Dermis lymphatic vessel endothelial cell (primary cell): ENCODE data around the gene APOL6. TPM values are rescaled to one million over a fixed set of nuclear protein-coding genes. Genes with fewer than 3 reads are reported as not detected.

Experiments
- total RNA-seq: library from RNA; depleted of rRNA; stranded (reverse); fragments of >200 nt; gene quantifications from 2 replicates; pipeline ENCODE4 v1.2.1, GENCODE V29; 2014

The APOL6 gene, protein sequence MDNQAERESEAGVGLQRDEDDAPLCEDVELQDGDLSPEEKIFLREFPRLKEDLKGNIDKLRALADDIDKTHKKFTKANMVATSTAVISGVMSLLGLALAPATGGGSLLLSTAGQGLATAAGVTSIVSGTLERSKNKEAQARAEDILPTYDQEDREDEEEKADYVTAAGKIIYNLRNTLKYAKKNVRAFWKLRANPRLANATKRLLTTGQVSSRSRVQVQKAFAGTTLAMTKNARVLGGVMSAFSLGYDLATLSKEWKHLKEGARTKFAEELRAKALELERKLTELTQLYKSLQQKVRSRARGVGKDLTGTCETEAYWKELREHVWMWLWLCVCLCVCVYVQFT
- 13.7 and 14.7 TPM in 2 replicates for total RNA-seq

DNA sequence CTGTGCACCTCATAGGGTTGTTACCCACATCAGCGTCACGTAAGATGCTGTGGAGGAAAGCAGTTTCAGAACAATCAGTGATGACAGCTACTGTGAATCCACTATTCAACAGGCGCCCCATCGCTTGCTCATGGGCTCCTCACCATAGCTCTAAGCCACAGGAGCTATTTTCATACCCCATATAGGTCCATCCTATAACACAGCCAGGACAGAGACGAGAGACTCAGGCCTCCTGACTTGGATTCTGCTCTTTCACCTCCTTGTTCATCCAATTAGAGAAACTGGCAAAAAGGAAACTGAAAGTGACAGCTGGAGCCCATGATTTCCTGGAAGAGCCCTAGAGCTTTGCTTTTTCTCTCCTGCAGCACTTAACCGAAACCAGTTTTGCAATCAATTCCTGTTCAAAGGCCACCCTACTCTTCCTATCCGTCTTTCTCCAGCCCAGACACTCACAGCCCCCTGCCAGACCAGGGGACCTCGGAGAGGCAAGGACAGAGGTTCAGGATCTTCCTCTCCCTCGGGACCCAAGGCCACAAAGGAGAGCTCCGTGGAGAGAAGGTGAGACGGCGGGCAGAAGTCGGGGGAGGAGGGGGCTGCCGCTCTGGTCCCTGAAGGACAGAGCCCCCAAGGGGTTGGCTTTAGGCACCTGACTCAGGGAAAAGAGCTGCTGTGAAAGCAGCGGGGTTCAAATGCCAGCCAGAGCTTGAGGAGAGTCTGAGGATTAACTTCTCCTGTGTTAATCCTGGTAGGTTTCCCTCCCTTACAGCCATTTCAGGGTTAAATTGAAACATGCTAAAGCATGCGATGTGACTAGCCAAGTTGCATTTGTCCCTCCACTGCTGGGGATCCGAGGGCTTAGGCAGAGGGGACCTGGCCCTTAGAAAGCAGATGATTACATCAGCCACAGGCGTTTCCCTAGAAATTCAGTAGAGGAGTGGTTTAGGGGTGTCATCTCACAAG is at the start of gene APOL6:
TSS of gene APOL6 (plus strand) at position 381 of the 960 bp plus-strand sequence. CDS start 7,980 bp downstream, outside the sequence.

DNA sequence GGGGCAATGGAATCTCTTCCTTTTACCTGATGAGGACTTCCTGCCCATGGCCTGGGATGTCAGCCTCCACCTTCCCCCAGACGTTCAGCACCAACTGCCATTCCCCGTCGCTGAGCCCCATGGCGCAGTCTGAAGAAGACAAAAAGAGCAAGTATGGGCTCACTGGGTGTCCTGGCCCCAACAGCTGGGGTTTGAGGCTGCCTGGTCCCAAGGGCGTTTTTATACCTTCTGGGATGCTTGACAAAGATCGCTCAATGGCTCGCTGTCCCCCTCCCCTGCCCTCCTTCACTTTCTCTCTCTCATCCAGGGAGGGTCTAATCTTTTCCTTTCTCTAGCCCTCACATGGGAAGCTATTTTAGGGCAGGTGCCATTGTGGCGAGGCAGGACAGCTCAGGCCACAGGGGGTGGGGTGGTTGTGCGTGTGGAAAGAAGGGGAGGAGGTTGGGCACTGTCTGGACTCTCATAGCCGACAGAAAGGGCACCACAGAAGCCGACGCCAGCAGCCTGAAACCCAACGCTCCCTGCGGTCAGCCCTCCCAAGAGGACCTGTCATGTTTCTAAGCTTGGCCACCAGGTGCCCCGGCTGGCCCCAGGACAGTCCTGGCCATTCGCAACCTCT is 31.0 kb upstream of the APOL6 start, which contains the start of gene MB:
TSS of gene MB (minus strand) at position 193 of the 619 bp plus-strand sequence. CDS start at position 121, 72 bp downstream.

DNA sequence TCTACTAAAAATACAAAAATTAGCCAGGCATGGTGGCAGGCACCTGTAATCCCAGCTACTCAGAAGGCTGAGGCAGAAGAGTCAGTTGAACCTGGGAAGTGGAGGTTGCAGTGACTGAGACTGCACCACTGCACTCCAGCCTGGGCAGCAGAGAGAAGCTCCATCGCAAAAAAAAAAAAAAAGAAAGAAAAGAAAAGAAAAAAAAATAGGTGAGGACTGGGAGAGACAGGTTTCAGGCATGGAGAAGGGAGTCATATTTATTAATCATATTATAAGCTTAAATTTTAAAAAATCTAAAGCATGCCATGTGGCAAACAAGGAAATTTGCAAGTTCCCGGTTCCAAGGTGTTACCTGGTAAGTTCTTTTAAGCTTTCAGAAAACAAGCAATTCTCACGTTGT is 69.3 kb downstream of the APOL6 start, which contains the start of gene APOL5:
TSS of gene APOL5 (plus strand) at position 301 of the 400 bp plus-strand sequence. CDS start at position 301, 0 bp downstream.

Other genes starting within 250 kb of the APOL6 start
- gene MCM5, start 248.3 kb upstream of the APOL6 start, total RNA-seq, result 19.3 and 20.9 TPM in 2 replicates
- gene RASD2, start 107.6 kb upstream of the APOL6 start, total RNA-seq, result not detected in 2 replicates
- gene MB, start 31.1 kb upstream of the APOL6 start, total RNA-seq, result not detected in 2 replicates
- gene APOL5, start 69.4 kb downstream of the APOL6 start, total RNA-seq, result not detected in 2 replicates